ENCODE data around the gene CPSF3. TPM values are rescaled to one million over a fixed set of nuclear protein-coding genes. Genes with fewer than 3 reads are reported as not detected.

Gene CPSF3
- total and polyA plus RNA-seq, 2 donors (not counting 1 experiment from before 2014, with no cell fraction given), result 13.0 to 28.4 TPM

- intact Hi-C loops (cut with micrococcal nuclease), result no loop called here
- Histone ChIP-seq H3K4me1 (ENCODE audit: control insufficient read depth in 2 of 2, insufficient read depth in 2 of 2, low read length in 2 of 2) (no peaks in the 10 kb centered on the region), H3K36me3 (replicated peaks in 1 of 2; ENCODE audit: control extremely low read depth in 1 of 2, control insufficient read depth in 1 of 2, extremely low read depth in 1 of 2, insufficient read depth in 2 of 2, low read length in 1 of 2) (peaks cover 1 to 67% of the 10 kb centered on the region in 2 experiments), H3K27me3 (replicated peaks in 1 of 4; ENCODE audit: control extremely low read depth in 1 of 4, control insufficient read depth in 3 of 4, insufficient read depth in 4 of 4, low read length in 3 of 4) (no peaks in the 10 kb centered on the region), H3K79me2 (ENCODE audit: control insufficient read depth, insufficient read depth, low read length) (peaks cover 15% of the 10 kb centered on the region), H3K4me3 (ENCODE audit: control extremely low read depth in 1 of 5, extremely low read depth in 1 of 5, insufficient read depth in 1 of 5, low read depth in 2 of 5, low read length in 4 of 5) (no peak overlapping the region), H3K27ac (ENCODE audit: low read length in 2 of 2) (no peak overlapping the region), H3K9me3 (ENCODE audit: control extremely low read depth in 1 of 3, control insufficient read depth in 2 of 3, insufficient read depth in 1 of 3, low read length in 2 of 3) (no peaks in the 10 kb centered on the region), H3K9ac (ENCODE audit: low read length) (no peak overlapping the region), H4K20me1 (ENCODE audit: control insufficient read depth, insufficient read depth, low read length, poor library complexity, severe bottlenecking) (peaks cover 5% of the 10 kb centered on the region), H2AFZ (ENCODE audit: insufficient read depth, low read depth, low read length, poor library complexity, severe bottlenecking) (no peak overlapping the region), H3K4me2 (replicated peaks; ENCODE audit: low read depth, low read length, poor library complexity, severe bottlenecking) (no peak overlapping the region)
- no peaks in the 10 kb centered on the region for H3K4me1 Mint-ChIP-seq
- no peaks in the 10 kb centered on the region for H3K27me3 Mint-ChIP-seq
- H3K9me3 Mint-ChIP-seq (ENCODE audit: insufficient read depth), result no peaks in the 10 kb centered on the region
- CTCF ChIA-PET, result interaction anchor here (0.7 kb wide), 2 partner anchors 835 to 1501 kb away, joined by 3 read pairs; partner anchors contain the start of gene ID2
- POLR2A ChIA-PET, result no interaction called here
- WGBS (ENCODE audit: insufficient coverage), result no CpG with 5 or more reads among the region's 2 CpGs
- DNase-seq, result no peak
- no peak overlapping the region for H3K4me3 Mint-ChIP-seq
- no peak overlapping the region for H3K27ac Mint-ChIP-seq
- TF ChIP-seq CTCF (IDR thresholded peaks at IDR 0.05) (no peak), EZH2 (IDR thresholded peaks at IDR 0.05; ENCODE audit: borderline replicate concordance, insufficient read depth, low read depth, low read length, poor library complexity, severe bottlenecking) (no peak)
- ATAC-seq (ENCODE audit: low read depth), result no peak
Measured at GRCh38 chr2:9517118-9517782, 93.8 kb downstream of the CPSF3 start.

GRCh38 chr2:9518163-9518562, 94.7 kb downstream of the CPSF3 start:
- no peak for TF ChIP-seq EZH2 (IDR thresholded peaks at IDR 0.05; ENCODE audit: borderline replicate concordance, insufficient read depth, low read depth, low read length, poor library complexity, severe bottlenecking)
- no peak for TF ChIP-seq CTCF (IDR thresholded peaks at IDR 0.05)
- ATAC-seq (ENCODE audit: low read depth) (no peak), DNase-seq (no peak)
- no peak overlapping the region for H2AFZ ChIP-seq (ENCODE audit: insufficient read depth, low read depth, low read length, poor library complexity, severe bottlenecking)
- H3K4me1 Mint-ChIP-seq, result no peaks in the 10 kb centered on the region
- H3K4me3 ChIP-seq (ENCODE audit: control extremely low read depth in 1 of 5, extremely low read depth in 1 of 5, insufficient read depth in 1 of 5, low read depth in 2 of 5, low read length in 4 of 5), result no peak overlapping the region
- H3K27me3 ChIP-seq (replicated peaks in 1 of 4; ENCODE audit: control extremely low read depth in 1 of 4, control insufficient read depth in 3 of 4, insufficient read depth in 4 of 4, low read length in 3 of 4), result no peaks in the 10 kb centered on the region
- H3K27ac ChIP-seq (ENCODE audit: low read length in 2 of 2), result no peak overlapping the region
- H4K20me1 ChIP-seq (ENCODE audit: control insufficient read depth, insufficient read depth, low read length, poor library complexity, severe bottlenecking), result peaks cover 5% of the 10 kb centered on the region
- no peaks in the 10 kb centered on the region for H3K27me3 Mint-ChIP-seq
- ChIA-PET CTCF (interaction anchor here (0.6 to 0.7 kb wide), 3 partner anchors 20 to 1502 kb away, joined by 3 read pairs; partner anchors contain the start of gene ID2), POLR2A (interaction anchor here (0.6 to 0.7 kb wide), 2 partner anchors 16 to 66 kb away, joined by 6 to 8 read pairs; no protein-coding TSS in a partner anchor)
- 100% methylated on average over 1 of the region's 3 CpGs for WGBS (ENCODE audit: insufficient coverage)
- no peak overlapping the region for H3K4me3 Mint-ChIP-seq
- H3K9ac ChIP-seq (ENCODE audit: low read length), result no peak overlapping the region
- H3K9me3 Mint-ChIP-seq (ENCODE audit: insufficient read depth), result no peaks in the 10 kb centered on the region
- H3K36me3 ChIP-seq (replicated peaks in 1 of 2; ENCODE audit: control extremely low read depth in 1 of 2, control insufficient read depth in 1 of 2, extremely low read depth in 1 of 2, insufficient read depth in 2 of 2, low read length in 1 of 2), result peaks cover 1 to 65% of the 10 kb centered on the region in 2 experiments
- no peaks in the 10 kb centered on the region for H3K4me1 ChIP-seq (ENCODE audit: control insufficient read depth in 2 of 2, insufficient read depth in 2 of 2, low read length in 2 of 2)
- peaks cover 15% of the 10 kb centered on the region for H3K79me2 ChIP-seq (ENCODE audit: control insufficient read depth, insufficient read depth, low read length)
- H3K9me3 ChIP-seq (ENCODE audit: control extremely low read depth in 1 of 3, control insufficient read depth in 2 of 3, insufficient read depth in 1 of 3, low read length in 2 of 3), result no peaks in the 10 kb centered on the region
- intact Hi-C loops (cut with micrococcal nuclease), result no loop called here
- H3K4me2 ChIP-seq (replicated peaks; ENCODE audit: low read depth, low read length, poor library complexity, severe bottlenecking), result no peak overlapping the region
- no peak overlapping the region for H3K27ac Mint-ChIP-seq

Measured in B cell (primary cell).